Heart left ventricle (tissue), 13 donors: ENCODE data around the gene BICRAL.

ENCODE experiments used
- POLR2A ChIP-seq, 2 donors: fragments of 450-650 bp; IDR thresholded peaks; one replicate each; pipeline ENCODE4 v1.6.1; 2017; ENCODE audit warnings: antibody characterized with exemption in 2 of 2, mild to moderate bottlenecking in 2 of 2, moderate library complexity in 2 of 2
- TF ChIP-seq, protein P1 (sequence below), 12 donors: fragments of 200-600 bp; sonication (generic) in 4 of 12; IDR thresholded peaks; one replicate each; pipeline versions ENCODE4 v1.5.0 to v1.8.0; 2018 to 2022; ENCODE audit warnings: antibody characterized with exemption in 12 of 12, mild to moderate bottlenecking in 5 of 12
- donor health status: ischemic (EF 13 %, LVEDD 7.1; RV severe dilation, severe dysfunction).
- donor health status: DM: no; HTN: yes; CAD: no.
- donor health status: DM: no; HTN: no; CAD: no.
- donor health status: ischemic (EF 25% LVEDD 6.9; RV normal size, moderate dysfunction).
- donor health status: ischemic (EF 25% LVEDD 5.7; RV mildly dilated, moderate dysfunction).
- donor health status: ischemic (EF 35%, LVEDD 5.7; RV mildly dilated, moderate dysfunction).
- donor health status: nonischemic (EF 11% LVEDD 7.7; RV severe dilation, severe dysfunction).
- donor health status: DM: yes; HTN: yes; CAD: no.
- donor health status: PGD.
- donor health status: ischemic (EF 29% LVEDD 5.4; RV normal size, mild dysfunction).
- donor health status: nonischemic (EF 23%, LVEDD 6.1; RV moderate dilation, normal function).

DNA sequence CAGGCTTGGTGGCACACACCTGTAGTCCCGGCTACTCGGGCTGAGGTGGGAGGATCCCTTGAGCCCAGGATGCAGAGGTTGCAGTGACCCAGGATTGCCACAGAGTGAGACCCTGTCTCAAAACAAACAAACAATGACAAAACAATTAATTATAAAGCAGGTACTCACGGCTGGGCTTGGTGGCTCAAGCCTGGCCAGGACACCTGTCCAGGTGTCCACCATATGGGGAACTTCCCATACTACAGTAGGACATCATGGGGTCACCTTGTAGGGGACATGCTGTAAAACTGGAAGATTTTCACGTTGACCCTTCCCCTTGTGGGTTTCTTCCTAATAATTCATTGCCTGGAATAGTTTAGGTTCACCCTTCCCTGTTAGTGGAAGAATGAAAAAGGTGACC, 66.8 kb downstream of the BICRAL start:
- TF ChIP-seq, protein P1, sequence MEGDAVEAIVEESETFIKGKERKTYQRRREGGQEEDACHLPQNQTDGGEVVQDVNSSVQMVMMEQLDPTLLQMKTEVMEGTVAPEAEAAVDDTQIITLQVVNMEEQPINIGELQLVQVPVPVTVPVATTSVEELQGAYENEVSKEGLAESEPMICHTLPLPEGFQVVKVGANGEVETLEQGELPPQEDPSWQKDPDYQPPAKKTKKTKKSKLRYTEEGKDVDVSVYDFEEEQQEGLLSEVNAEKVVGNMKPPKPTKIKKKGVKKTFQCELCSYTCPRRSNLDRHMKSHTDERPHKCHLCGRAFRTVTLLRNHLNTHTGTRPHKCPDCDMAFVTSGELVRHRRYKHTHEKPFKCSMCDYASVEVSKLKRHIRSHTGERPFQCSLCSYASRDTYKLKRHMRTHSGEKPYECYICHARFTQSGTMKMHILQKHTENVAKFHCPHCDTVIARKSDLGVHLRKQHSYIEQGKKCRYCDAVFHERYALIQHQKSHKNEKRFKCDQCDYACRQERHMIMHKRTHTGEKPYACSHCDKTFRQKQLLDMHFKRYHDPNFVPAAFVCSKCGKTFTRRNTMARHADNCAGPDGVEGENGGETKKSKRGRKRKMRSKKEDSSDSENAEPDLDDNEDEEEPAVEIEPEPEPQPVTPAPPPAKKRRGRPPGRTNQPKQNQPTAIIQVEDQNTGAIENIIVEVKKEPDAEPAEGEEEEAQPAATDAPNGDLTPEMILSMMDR (IDR thresholded peaks at IDR 0.05), result no peak
- TF ChIP-seq POLR2A (IDR thresholded peaks at IDR 0.05), result no peak
